ENCODE results near the gene PSMG4. TPM values are rescaled to one million over a fixed set of nuclear protein-coding genes. Genes with fewer than 3 reads are reported as not detected.

PSMG4 gene
- total RNA-seq, 2 experiments from 2014 or later: 26.8 to 29.1 TPM

DNA sequence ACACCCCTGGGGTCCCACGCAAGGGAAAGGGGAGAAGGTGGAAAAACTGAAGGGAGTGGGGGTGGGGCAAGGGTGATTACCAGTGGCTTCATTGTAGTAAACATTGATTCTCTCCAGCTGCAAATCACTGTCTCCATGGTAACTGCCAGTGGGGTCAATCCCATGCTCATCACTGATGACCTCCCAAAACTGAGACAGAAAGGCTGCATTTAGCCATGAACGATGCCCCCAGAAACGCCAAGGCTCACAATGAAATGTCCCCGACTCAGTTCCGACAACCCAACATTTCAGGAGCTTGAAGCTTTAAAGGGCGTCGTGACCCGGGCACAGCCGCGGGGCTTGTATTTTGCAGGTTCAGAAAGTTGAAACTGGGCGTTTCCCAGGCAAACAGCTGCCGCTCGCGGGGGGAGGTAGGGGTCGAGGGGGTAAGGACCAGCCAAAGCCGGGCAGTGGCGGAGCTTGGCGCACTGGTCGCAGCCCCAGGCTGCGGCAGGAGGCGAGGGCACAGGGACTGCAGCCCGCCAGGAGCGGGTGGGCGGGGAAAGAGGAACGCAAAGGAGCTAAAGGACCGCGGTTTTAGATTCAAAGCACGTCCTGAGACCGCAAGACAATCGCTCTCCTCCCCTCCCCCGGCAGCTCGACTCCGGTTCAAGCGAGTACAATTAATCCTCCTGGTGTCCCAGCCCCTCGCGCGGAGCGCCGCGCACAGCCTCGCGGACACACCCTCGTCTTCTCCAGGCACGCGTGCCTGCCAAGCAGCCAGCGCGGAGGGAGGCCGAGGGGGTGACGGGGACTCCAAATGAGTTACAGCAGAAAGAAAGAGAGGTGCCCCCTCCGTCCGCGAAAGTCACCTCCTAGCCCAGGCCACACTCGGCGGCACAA lies 32.0 kb upstream of the PSMG4 start:
- POLR2A ChIA-PET: no interaction called here

DNA sequence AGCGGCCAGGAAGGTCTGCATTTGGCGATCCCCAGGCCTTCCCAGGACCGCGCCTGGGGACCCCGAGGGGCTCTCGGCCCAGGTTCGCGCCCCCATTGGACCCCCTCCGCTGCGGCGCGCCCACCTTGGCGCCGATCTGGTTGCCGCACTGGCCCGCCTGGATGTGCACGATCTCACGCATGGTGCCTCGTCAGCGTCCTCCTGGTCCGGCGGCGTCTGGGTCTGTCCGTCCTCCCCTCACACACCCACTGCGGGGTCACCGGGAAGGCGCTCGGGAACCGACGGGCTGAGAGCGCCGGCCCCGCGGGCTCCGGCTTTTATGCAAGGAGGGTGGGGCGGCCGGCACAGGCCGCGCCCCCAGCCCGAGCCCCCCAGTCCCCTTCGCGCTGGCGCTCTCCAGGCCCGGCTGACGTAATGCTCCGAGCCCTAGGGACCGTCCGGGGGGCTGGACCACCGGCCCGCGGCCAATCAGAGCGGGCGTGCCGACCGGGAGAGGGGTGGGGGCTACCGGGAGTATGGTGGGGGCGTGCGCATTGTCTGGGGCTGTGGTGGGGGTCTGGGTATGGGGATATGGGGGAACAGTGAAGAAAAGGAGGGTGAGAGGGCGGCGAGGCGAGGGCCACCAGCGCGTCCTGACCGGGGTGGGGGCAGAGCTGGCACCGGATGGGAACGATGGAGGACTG lies 31.2 kb upstream of the PSMG4 start, which contains the start of gene TUBB2B:
Gene TUBB2B, minus strand, starts transcription at position 291 of the 683 bp plus-strand sequence. Its CDS starts 110 bp downstream, at position 181.
- H3K36me3 Mint-ChIP-seq: no peaks in the 10 kb centered on the region
- POLR2A ChIA-PET: no interaction called here

More for the DNA sequence above, 32.0 kb upstream of the PSMG4 start:
- no peak overlapping the region for H3K27ac Mint-ChIP-seq
- DNase-seq: peak; percentile 48
- H3K36me3 Mint-ChIP-seq: peaks cover 3% of the 10 kb centered on the region
- peaks cover 4% of the 10 kb centered on the region for H3K9me3 Mint-ChIP-seq
- peaks cover 68% of the 10 kb centered on the region for H3K27me3 Mint-ChIP-seq
- ATAC-seq (ENCODE audit: low read depth): no peak
- H3K4me1 Mint-ChIP-seq: peaks cover 27% of the 10 kb centered on the region
- H3K4me3 Mint-ChIP-seq: peak overlapping the region; percentile 73

DNA sequence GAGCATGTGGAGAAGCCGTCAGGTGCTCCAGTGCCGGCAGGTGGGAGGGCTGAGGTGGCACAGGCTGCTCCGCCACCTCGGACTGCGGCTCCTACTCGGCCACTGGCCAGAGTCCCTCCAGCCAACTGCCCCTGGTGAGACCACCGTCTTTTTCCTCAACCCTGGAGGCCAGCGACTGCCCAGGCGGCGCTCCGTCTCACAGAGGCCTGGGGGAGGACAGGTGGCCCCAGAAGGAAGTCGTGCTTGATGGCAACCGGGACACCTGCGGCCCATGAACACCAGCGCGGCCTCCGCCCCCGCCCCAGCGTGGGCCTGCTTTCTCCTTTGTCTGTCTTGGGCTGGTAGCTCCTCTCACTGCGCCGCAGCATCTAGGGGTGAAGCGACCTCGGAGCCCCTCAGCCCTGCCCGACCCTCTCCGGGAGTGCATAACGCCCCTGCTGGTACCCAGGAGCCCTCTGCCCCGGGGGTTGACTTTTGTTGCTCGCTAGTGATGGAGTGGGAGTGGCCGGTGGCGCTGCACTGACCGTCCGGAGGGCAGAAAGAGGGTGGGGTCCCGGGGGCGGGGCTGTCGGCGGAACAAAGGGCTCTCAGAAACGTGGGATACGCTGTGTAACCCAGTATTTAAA lies 30.6 kb upstream of the PSMG4 start:
- H3K9me3 Mint-ChIP-seq: no peaks in the 10 kb centered on the region

More for the DNA sequence above, 31.2 kb upstream of the PSMG4 start, which contains the start of gene TUBB2B:
- DNase-seq (no peak), ATAC-seq (ENCODE audit: low read depth) (no peak)
- H3K9me3 Mint-ChIP-seq: no peaks in the 10 kb centered on the region
- peaks cover 76% of the 10 kb centered on the region for H3K27me3 Mint-ChIP-seq
- peaks cover 29% of the 10 kb centered on the region for H3K4me1 Mint-ChIP-seq
- H3K27ac Mint-ChIP-seq: peak within 1 kb of the TSS; percentile 51
- H3K4me3 Mint-ChIP-seq: peak within 1 kb of the TSS; percentile 73

DNA sequence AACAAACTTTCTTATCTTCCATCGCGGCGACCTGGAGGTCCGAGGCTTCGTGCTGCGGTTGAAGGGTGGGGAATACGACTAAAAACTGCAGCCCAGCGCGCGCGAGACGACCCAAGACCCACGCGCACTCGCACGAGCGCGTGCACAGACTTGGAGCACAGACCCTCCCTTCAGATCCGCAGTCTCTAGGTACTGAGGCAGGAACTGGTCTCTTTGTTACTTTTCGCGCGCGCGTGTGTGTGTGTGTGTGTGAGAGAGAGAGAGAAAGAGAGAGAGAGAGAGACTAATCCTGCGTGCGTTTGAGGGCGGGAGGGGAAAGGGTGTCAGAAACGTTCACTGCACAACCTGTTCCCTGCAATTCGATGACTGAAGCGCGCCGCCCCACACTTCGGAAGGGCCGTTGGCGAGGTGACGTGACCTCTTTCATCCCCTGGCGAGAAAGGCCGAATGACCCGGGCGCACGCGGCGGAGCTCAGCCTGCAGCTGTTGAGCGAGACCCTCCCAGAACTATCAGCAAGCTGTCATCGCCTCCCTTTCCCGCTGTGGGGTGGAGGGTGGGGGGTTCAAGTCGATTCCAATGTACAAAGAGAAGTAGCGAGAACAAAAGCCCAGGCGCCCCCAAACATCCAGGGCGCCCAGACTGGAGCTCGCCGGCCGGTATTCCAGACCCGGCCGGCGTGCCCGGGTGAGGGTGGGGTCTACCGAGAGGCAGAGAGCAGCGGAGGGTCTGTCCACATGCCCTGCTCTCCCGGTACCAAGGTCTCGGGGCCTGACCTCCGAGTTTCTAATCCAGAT lies 29.8 kb upstream of the PSMG4 start:
- POLR2A ChIA-PET: interaction anchor here (0.6 kb wide), 1 partner anchor 1656 kb away, joined by 3 read pairs; no protein-coding TSS in a partner anchor
- DNase-seq (peak; percentile 50), ATAC-seq (ENCODE audit: low read depth) (peak; percentile 25)
- Mint-ChIP-seq H3K4me3 (peak overlapping the region; percentile 89), H3K36me3 (no peaks in the 10 kb centered on the region), H3K27me3 (peaks cover 82% of the 10 kb centered on the region), H3K4me1 (peaks cover 29% of the 10 kb centered on the region), H3K9me3 (no peaks in the 10 kb centered on the region), H3K27ac (peak overlapping the region; percentile 83)

More for the DNA sequence above, 30.6 kb upstream of the PSMG4 start:
- peaks cover 82% of the 10 kb centered on the region for H3K27me3 Mint-ChIP-seq
- no peaks in the 10 kb centered on the region for H3K36me3 Mint-ChIP-seq
- H3K4me3 Mint-ChIP-seq: peak overlapping the region; percentile 72
- no peak overlapping the region for H3K27ac Mint-ChIP-seq
- H3K4me1 Mint-ChIP-seq: peaks cover 29% of the 10 kb centered on the region
- ATAC-seq (ENCODE audit: low read depth): peak; percentile 20
- POLR2A ChIA-PET: no interaction called here
- peak; percentile 48 for DNase-seq

DNA sequence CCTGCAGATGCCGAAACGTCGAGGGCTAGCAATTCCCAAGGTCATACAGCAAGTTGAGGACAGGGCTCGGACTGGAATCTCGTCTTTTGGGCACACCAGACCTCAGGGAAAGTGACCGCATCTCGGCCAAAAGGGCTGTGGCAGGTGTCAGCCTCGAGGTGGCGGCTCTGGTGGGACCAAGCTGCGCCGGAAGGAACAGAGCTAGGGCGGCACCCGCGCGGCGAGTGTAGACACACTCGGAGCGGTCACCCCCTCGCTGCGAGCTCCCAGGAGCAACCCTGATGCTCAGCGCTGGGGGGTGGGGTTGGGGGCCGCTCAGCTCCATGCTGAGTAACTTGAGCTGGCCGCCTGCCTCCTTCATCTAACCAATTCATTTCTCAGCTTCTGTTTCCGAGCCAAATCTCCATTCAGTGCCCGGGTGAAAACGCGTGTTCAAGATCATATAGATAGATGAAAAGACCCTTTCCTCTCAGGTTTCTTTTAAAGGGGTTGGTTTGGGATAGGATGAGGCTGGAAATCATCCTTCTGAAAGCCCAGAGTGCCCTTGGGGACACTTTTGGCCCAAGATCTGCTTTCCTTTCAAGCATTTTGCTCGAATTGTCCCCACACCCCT lies 29.1 kb upstream of the PSMG4 start:
- POLR2A ChIA-PET: interaction anchor here (0.6 kb wide), 1 partner anchor 1657 kb away, joined by 3 read pairs; no protein-coding TSS in a partner anchor
- H3K36me3 Mint-ChIP-seq: no peaks in the 10 kb centered on the region
- no peaks in the 10 kb centered on the region for H3K9me3 Mint-ChIP-seq
- H3K4me3 Mint-ChIP-seq: peak overlapping the region; percentile 55
- DNase-seq (peak; percentile 60), ATAC-seq (ENCODE audit: low read depth) (peak; percentile 58)
- H3K27ac Mint-ChIP-seq: no peak overlapping the region
- peaks cover 82% of the 10 kb centered on the region for H3K27me3 Mint-ChIP-seq
- peaks cover 29% of the 10 kb centered on the region for H3K4me1 Mint-ChIP-seq

DNA sequence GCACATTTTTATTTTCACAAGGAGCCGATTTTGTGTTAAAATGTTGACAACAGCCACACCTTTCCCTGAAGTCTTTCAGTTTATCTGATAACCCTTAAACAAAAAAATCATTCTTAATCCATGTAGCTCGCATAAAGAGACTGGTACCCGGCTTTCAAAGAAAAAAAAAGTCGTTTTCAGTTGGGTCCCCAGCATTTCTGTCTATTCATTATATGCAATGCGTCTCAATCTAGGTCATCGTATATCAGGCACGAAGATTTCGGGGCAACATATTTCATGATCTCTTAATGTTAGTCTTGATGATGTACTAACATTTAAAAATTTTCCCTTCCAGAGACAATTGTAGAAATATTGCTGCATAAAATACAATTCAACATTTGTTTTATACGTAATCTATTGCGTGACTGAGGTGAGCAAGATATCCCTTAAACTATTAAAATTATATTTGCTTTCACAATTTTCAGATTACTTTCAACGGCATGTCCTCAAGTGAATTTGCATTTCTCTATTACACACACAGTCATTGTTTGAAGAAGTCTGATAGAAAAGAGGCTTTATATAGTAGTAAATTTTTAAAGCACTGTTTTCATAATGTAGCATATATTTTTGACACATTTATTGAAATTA lies 28.4 kb upstream of the PSMG4 start:
- H3K4me1 Mint-ChIP-seq: peaks cover 29% of the 10 kb centered on the region
- H3K4me3 Mint-ChIP-seq: no peak overlapping the region
- no peaks in the 10 kb centered on the region for H3K9me3 Mint-ChIP-seq
- H3K27me3 Mint-ChIP-seq: peaks cover 89% of the 10 kb centered on the region
- no peaks in the 10 kb centered on the region for H3K36me3 Mint-ChIP-seq
- ATAC-seq (ENCODE audit: low read depth) (no peak), DNase-seq (no peak)
- POLR2A ChIA-PET: no interaction called here
- no peak overlapping the region for H3K27ac Mint-ChIP-seq

DNA sequence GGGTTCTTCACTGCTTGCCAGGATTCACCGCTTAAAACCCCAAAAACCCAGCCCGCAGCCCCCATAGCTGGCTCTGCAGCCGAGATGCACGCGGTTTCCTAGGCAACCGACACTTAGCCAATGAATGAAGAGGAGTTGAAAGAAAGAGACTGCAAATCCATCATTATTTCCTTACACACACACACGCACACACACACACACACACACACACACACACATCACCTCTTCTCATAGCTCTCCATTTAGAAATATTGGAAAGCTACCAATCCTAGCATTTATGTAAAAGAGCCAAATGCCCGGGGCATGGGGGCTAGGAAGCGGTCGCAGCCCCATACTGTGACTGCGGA lies 27.9 kb upstream of the PSMG4 start:
- DNase-seq (no peak), ATAC-seq (ENCODE audit: low read depth) (no peak)
- H3K4me1 Mint-ChIP-seq: peaks cover 33% of the 10 kb centered on the region
- peak overlapping the region; percentile 48 for H3K4me3 Mint-ChIP-seq
- no peak overlapping the region for H3K27ac Mint-ChIP-seq
- no peaks in the 10 kb centered on the region for H3K9me3 Mint-ChIP-seq
- peaks cover 91% of the 10 kb centered on the region for H3K27me3 Mint-ChIP-seq
- H3K36me3 Mint-ChIP-seq: no peaks in the 10 kb centered on the region
- POLR2A ChIA-PET: no interaction called here

DNA sequence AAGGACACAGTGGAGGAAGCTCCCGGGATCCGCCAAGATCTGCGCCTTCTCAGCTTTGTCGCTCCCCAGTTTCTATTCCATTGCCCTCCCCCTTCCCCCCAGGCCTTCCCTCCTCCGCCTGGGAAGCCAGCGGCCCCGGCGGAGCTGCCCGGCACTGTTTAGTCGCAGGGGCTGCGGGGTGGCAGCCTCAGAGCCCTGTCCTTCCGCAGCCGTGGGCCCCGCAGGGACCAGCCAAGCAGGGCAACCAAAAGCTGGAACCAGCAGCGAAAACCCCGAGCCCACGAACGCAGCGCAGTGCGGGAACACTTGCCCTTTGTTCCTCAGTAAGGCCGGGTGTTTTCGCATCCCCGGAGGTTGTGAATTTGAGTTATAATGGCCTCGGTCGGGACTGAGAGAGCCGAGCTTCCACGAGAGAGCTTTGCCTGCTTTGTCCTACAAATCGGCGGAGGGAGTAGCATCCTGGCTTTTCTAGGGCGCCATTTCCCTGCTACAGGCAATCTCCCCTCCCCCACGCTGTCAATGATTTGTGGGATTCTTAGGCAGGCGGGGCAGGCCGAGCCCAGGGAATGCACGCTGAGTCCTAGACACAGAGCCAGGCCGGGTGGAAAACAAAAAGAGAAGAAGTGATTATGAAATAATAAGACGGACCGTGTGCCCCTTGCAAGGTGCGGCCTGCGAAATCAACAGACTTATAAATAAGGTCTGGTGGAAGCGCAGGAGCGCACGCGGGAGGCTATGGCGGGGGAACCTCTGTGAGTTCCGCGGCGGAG lies 27.3 kb upstream of the PSMG4 start:
- H3K27me3 Mint-ChIP-seq: peaks cover 91% of the 10 kb centered on the region
- DNase-seq: no peak
- H3K36me3 Mint-ChIP-seq: no peaks in the 10 kb centered on the region
- POLR2A ChIA-PET: no interaction called here
- peaks cover 33% of the 10 kb centered on the region for H3K4me1 Mint-ChIP-seq
- ATAC-seq (ENCODE audit: low read depth): no peak
- peak overlapping the region; percentile 15 for H3K4me3 Mint-ChIP-seq
- no peak overlapping the region for H3K27ac Mint-ChIP-seq
- no peaks in the 10 kb centered on the region for H3K9me3 Mint-ChIP-seq

DNA sequence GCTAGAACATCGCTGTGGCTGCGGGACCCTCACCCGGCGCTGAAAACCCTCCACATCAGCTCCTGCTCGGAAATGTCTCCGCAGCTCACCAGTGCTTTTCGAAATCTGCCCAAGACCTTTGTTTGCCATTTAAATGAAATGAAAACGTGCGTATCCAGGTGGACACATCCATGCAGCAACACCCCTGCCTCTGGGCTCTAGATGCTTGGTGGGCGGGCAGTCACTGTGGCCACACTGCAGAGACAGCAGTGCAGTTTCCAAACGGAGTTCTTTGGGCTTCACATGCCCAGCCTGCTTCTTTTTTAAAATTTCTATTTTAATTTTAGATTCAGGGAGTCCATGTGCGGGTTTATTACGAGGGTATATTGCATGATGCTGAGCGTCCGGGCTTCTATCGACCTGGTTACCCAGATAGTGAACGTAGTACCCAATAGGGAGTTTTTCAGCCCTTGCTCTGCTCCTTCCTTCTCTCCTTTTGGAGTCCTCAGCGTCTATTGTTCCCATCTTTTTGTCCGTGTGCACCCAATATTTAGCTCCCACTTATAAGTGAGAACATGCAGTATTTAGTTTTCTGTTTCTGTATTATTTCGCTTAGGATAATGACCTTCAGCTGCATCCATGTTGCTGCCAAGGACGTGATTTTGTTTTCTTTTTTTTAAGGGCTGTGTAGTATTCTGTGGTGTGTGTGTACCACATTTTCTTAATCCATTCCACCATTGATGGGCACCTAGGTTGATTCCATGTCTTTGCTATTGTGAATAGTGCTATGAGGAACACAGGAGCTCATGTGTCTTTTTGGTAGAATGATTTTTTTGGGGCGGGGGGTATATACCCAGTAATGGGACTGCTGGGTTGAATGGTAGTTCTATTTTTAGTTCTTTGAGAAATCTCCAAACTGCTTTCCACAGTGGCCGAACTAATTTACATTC lies 26.5 kb upstream of the PSMG4 start:
- Mint-ChIP-seq H3K9me3 (no peaks in the 10 kb centered on the region), H3K4me3 (no peak overlapping the region), H3K27me3 (peaks cover 90% of the 10 kb centered on the region), H3K36me3 (no peaks in the 10 kb centered on the region), H3K27ac (no peak overlapping the region), H3K4me1 (peaks cover 31% of the 10 kb centered on the region)
- ATAC-seq (ENCODE audit: low read depth): no peak
- DNase-seq: no peak
- POLR2A ChIA-PET: no interaction called here

DNA sequence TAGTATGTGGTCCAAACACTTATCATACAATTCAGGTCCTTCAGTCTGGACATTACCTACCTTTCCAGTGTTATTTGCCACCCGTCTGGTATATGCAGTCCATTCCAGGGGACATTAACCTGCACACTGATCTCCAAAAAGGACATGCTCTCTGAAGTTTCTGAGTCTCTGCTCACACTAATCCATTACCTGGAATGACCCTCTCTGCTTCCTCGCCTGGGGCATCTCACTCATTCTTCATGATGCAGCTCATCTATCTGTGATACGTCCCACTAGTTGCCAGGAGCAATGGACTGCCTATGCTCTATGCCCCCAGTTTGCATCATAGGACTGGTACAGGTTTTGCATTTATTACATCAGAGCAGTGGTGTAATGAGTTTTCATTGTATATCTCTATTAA lies 25.4 kb upstream of the PSMG4 start:
- DNase-seq: no peak
- POLR2A ChIA-PET: no interaction called here
- Mint-ChIP-seq H3K9me3 (no peaks in the 10 kb centered on the region), H3K27ac (no peak overlapping the region), H3K36me3 (no peaks in the 10 kb centered on the region), H3K4me1 (peaks cover 29% of the 10 kb centered on the region), H3K4me3 (no peak overlapping the region), H3K27me3 (peaks cover 92% of the 10 kb centered on the region)
- ATAC-seq (ENCODE audit: low read depth): no peak

DNA sequence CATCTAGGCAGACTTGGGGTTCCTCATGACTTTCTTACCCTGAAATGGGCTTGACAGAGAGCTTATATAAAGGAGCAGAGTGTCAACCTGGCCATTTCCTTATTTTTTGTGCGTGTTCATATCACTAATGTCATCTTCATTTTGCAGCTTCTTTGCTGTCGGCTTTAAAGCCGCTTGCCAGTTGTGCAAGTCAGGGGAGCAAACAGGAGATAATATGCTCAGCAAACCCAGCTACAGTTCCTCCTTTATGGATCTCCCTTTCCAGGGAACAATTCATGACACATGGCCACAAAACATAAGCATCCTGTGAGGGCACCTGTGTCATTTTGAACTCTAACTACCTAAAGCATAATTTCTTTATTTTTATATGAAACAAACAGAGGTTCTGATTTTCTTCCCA lies 24.8 kb upstream of the PSMG4 start:
- POLR2A ChIA-PET: interaction anchor here (0.6 kb wide), 1 partner anchor 788 kb away, joined by 3 read pairs; no protein-coding TSS in a partner anchor
- H3K27me3 Mint-ChIP-seq: peaks cover 92% of the 10 kb centered on the region
- no peak overlapping the region for H3K4me3 Mint-ChIP-seq
- H3K27ac Mint-ChIP-seq: no peak overlapping the region
- H3K36me3 Mint-ChIP-seq: no peaks in the 10 kb centered on the region
- DNase-seq: no peak
- peaks cover 25% of the 10 kb centered on the region for H3K4me1 Mint-ChIP-seq
- H3K9me3 Mint-ChIP-seq: no peaks in the 10 kb centered on the region
- no peak for ATAC-seq (ENCODE audit: low read depth)
